ENCODE data around the gene SYNGR2.

SYNGR2 gene

GRCh38 chr17:78168242-78168902 lies at the start of gene SYNGR2:
Gene SYNGR2, plus strand, starts transcription at chr17:78168581. Its CDS starts 36 bp downstream, at chr17:78168617.
- DNase-seq = peak; percentile 48 to 50

GRCh38 chr17:78118801-78119241 lies 49.6 kb upstream of the SYNGR2 start:
- no peak for DNase-seq

GRCh38 chr17:78120537-78120936 lies 47.8 kb upstream of the SYNGR2 start:
- DNase-seq = no peak

- DNase-seq = no peak
Measured at GRCh38 chr17:78120971-78121800, 47.2 kb upstream of the SYNGR2 start.

GRCh38 chr17:78121801-78122215 lies 46.6 kb upstream of the SYNGR2 start:
- no peak for DNase-seq

GRCh38 chr17:78122216-78122930 lies 46.0 kb upstream of the SYNGR2 start:
- no peak for DNase-seq

GRCh38 chr17:78122931-78123249 lies 45.5 kb upstream of the SYNGR2 start:
- DNase-seq = no peak

GRCh38 chr17:78123258-78123929 lies 45.0 kb upstream of the SYNGR2 start:
- no peak for DNase-seq

- DNase-seq = peak in 1 of 2 donors; percentile 78
Measured at GRCh38 chr17:78124081-78124835, 44.1 kb upstream of the SYNGR2 start.

- no peak for DNase-seq
Measured at GRCh38 chr17:78124836-78125137, 43.6 kb upstream of the SYNGR2 start.

- DNase-seq = no peak
Measured at GRCh38 chr17:78125138-78125913, 43.1 kb upstream of the SYNGR2 start.

- no peak for DNase-seq
Measured at GRCh38 chr17:78125976-78126894, 42.1 kb upstream of the SYNGR2 start.

GRCh38 chr17:78126895-78127238 lies 41.5 kb upstream of the SYNGR2 start:
- DNase-seq = peak in 1 of 2 donors; percentile 58

- peak; percentile 47 to 58 for DNase-seq
Measured at GRCh38 chr17:78127239-78127887, 41.0 kb upstream of the SYNGR2 start.

GRCh38 chr17:78127888-78128550 lies 40.4 kb upstream of the SYNGR2 start:
- DNase-seq = no peak

- peak in 1 of 2 donors; percentile 51 for DNase-seq
Measured at GRCh38 chr17:78128551-78129350, 39.6 kb upstream of the SYNGR2 start, which contains the start of gene TMC6. Gene TMC6, minus strand, starts transcription at chr17:78128755. Its CDS starts 1,923 bp downstream, at chr17:78126832.

- DNase-seq = no peak
Measured at GRCh38 chr17:78129351-78130089, 38.9 kb upstream of the SYNGR2 start.

GRCh38 chr17:78130090-78130436 lies 38.3 kb upstream of the SYNGR2 start:
- no peak for DNase-seq

All from bone marrow (tissue), 2 donors.